Measurements from ENCODE around the gene LAIR1.

Gene LAIR1

DNA sequence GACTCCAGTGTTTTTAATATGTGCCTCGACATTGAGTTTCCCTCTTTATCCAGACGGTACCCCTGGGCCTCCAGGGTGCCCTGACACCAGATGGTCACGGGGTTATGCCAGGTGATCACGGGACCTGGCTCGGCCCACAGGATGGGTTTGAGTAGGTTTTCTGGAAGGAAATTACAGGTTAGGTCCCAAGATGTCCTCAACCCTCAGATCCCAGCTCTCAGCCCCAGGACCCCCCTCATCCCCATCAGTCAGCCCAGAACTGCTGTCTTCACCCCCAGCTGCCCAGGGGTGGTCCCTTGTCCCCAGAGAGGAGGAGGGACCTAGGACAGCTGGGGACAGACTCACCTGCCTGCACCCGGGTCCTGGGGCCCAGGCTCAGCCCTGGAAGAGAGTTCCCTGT lies 26.2 kb downstream of the LAIR1 start:
- no peak overlapping the region for H3K4me3 ChIP-seq (ENCODE audit: low read depth, low read length)
- TF ChIP-seq, protein P1, sequence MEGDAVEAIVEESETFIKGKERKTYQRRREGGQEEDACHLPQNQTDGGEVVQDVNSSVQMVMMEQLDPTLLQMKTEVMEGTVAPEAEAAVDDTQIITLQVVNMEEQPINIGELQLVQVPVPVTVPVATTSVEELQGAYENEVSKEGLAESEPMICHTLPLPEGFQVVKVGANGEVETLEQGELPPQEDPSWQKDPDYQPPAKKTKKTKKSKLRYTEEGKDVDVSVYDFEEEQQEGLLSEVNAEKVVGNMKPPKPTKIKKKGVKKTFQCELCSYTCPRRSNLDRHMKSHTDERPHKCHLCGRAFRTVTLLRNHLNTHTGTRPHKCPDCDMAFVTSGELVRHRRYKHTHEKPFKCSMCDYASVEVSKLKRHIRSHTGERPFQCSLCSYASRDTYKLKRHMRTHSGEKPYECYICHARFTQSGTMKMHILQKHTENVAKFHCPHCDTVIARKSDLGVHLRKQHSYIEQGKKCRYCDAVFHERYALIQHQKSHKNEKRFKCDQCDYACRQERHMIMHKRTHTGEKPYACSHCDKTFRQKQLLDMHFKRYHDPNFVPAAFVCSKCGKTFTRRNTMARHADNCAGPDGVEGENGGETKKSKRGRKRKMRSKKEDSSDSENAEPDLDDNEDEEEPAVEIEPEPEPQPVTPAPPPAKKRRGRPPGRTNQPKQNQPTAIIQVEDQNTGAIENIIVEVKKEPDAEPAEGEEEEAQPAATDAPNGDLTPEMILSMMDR (conservative IDR thresholded peaks at IDR 0.05; ENCODE audit: low read depth, low read length) = no peak
- no peak for DNase-seq (ENCODE audit: low read depth)

DNA sequence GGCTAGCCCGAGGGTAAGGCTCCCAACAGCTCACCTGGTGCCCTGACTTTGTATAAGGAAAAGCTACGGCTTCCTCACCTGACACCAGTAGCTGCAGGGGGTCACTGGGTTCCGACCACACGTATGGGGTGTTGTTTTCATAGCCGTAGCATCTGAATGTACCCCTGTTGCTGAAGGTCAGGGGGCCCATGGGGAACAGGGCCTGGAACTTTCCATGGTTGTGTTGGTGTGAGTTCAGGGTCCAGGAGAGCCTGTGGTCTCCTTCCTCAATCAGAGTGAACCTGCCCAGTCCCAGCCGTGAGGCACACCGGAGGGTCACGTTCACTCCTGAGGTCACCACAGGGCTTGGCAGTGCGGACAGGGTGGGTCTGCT lies 26.9 kb downstream of the LAIR1 start:
- DNase-seq (ENCODE audit: low read depth) = no peak
- H3K4me3 ChIP-seq (ENCODE audit: low read depth, low read length) = no peak overlapping the region
- TF ChIP-seq, protein P1 (conservative IDR thresholded peaks at IDR 0.05; ENCODE audit: low read depth, low read length) = no peak

DNA sequence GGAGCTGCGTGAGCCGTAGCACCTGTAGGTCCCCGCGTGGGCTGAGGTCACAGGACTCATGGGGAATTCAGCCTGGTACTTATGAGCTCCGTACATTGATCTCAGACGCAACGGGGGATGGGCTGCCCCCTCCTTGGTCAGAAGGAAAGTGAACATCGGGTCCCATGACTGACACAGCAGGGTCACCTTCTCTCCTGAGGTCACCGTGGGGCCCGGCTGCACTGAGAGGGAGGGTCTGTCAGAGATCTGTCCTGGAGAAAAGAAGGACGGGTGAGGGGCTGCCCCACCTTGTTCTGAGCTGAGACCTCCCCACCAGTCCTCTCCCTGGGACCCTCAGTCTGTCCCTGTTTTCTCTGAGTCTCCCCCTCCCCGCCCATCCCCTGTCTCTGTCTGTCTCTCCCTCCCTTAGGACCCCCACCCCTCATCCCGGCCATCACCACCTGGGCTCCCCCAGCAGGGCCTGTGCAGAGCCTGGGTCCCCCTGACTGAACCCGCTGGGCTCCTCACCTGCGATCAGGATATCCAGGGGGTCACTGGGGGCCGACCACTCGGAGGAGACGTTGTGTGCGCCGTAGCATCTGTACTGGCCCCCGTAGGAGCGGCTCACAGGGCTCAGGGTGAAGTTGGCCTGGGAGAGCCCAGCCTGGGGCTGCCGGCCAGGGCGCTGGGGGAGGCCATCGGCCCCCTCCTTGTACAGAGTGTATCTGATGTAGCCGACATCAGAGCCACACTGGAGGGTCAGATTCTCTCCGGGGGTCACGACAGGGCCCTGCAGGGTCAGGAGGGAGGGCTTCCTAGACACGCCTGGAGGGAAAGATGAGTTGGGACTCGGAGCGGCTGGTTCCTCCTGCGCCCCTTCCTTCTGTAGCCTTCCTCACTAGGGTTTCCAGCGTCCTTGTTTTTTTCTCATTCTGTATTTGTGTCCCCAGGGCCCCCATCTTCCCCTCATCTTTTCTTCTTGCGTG lies 27.6 kb downstream of the LAIR1 start:
- no peak for DNase-seq (ENCODE audit: low read depth)
- H3K4me3 ChIP-seq (ENCODE audit: low read depth, low read length) = no peak overlapping the region
- TF ChIP-seq, protein P1 (conservative IDR thresholded peaks at IDR 0.05; ENCODE audit: low read depth, low read length) = no peak

DNA sequence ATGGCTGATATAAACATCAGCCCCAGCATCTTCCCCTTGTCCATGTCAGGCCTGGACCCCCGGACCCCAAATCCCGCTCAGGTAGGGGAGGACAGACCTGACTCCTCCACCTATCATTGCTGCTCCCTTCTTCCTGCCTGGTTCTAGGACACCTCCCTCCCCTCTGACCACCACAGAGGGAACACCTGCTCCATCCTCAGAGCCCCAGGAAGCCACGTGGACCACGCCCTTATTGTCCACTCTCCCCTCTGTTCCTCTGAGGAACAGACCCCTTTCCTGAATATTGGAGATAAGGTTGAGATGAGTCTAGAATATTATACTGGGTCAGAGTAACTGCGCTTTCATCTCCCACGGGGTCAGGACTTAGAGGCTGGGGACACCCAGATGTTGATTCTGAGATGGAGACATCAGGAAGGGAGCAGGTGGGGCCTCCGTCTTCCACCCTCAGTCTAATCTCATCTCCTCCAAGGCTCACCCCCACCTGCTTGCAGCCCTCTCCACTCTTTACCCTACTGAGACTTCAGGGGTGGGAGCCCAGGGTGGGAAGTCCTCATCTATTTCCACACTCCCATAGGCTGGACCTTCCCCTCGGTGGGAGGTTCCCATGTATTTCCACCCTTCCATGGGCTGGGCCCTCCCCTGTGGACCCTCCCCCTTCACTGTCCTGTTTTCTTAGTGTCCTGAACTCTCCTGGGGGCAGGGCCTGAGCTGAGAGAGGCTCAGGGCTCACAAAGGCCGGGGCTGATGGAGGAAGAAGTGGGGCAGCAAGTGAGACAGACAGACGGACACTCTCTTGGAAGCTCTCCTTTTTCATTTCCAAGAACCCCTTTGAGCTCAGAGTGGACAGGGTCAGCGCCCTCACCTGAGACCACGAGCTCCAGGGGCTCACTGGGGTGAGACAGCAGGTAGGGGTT lies 28.5 kb downstream of the LAIR1 start:
- no peak for DNase-seq (ENCODE audit: low read depth)
- TF ChIP-seq, protein P1 (conservative IDR thresholded peaks at IDR 0.05; ENCODE audit: low read depth, low read length) = no peak
- no peak overlapping the region for H3K4me3 ChIP-seq (ENCODE audit: low read depth, low read length)

DNA sequence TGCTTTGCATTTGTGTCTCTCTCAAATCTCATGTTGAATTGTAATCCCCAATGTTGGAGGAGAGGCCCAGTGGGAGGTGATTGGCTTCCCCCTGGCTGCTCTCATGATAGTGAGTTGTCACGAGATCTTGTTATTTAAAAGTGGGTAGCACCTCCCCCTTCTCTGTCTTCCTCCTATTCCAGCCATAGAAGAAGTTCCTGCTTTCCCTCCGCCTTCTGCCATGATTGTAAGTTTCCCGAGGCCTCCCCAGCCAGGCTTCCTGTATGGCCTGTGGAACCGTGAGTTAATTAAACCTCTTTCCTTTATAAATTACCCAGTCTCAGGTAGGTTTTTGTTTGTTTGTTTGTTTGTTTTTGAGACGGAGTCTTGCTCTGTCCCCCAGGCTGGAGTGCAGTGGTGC lies 29.6 kb downstream of the LAIR1 start:
- no peak for DNase-seq (ENCODE audit: low read depth)
- TF ChIP-seq, protein P1 (conservative IDR thresholded peaks at IDR 0.05; ENCODE audit: low read depth, low read length) = no peak
- no peak overlapping the region for H3K4me3 ChIP-seq (ENCODE audit: low read depth, low read length)

DNA sequence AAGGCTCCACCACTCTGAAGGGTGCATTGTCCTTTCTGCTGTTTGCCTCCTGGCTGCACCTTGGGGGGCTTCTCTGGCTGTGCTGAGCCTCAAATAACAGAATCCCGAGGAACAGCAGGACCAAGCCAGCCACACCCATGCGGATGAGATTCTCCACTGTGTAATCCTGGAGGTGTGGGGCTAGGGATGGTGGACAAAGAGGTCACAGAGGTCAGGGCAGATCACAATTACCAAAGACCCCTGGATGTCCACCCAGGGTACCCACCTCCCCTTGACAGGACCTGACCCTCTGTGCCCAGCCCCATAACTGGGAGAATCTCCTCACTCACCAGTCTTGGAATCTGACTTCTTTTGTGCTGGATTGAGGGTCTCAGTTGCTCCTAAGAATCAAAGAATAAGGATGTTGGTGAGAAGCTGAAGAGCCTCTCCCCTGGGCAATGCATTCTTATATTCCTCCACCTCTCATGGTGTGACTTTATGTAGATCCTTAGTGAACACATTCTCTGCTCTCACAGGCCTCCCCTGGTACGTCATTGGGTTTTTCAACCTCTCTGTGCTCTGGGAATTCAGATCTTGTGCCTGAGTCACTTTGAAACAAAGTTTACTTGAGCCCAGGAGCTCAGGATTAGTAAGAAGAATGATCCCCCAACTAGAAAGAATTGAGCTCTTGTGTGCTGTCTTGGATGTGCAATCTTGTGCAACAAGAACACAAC lies 31.0 kb downstream of the LAIR1 start:
- H3K4me3 ChIP-seq (ENCODE audit: low read depth, low read length) = no peak overlapping the region
- no peak for DNase-seq (ENCODE audit: low read depth)
- TF ChIP-seq, protein P1 (conservative IDR thresholded peaks at IDR 0.05; ENCODE audit: low read depth, low read length) = no peak

All from choroid plexus epithelial cell (primary cell).